Body of pancreas (tissue), 4 donors: ENCODE measurements around the gene LYSMD1. TPM values are rescaled to one million over a fixed set of nuclear protein-coding genes. Genes with fewer than 3 reads are reported as not detected.

Source experiments
- ATAC-seq: fragments of 150-250 bp; one replicate; pipeline ENCODE4 v1.9.1; 2016
- DNase-seq, 4 donors: peaks; one replicate each; pipeline ENCODE4 v3.0.0-alpha.2; 2019
- H3K27ac ChIP-seq, 4 donors: fragments of 200-600 bp; sonication (generic); 1 replicate in 3 of 4; 2 replicates in 1 of 4; pipeline versions ENCODE4 v1.5.1 to v1.6.1; 2016 to 2019; ENCODE audit warnings: mild to moderate bottlenecking in 1 of 4, mixed read lengths in 1 of 4, moderate library complexity in 1 of 4
- H3K27me3 ChIP-seq, 2 donors: fragments of 200-600 bp; sonication (generic); one replicate each; pipeline ENCODE4 v1.6.0; 2016; ENCODE audit warnings: mild to moderate bottlenecking in 1 of 2
- H3K36me3 ChIP-seq, 2 donors: fragments of 200-600 bp; sonication (generic); replicated peaks in 1 of 2; 2 replicates each; pipeline ENCODE4 v1.5.1; 2016; ENCODE audit warnings: low read depth in 2 of 2; ENCODE audit not compliant: insufficient read depth in 1 of 2
- H3K4me1 ChIP-seq: fragments of 200-600 bp; sonication (generic); one replicate; pipeline ENCODE4 v1.6.0; 2016
- H3K4me3 ChIP-seq, 2 donors: fragments of 200-600 bp; sonication (generic); 1 replicate in 1 of 2; 2 replicates in 1 of 2; pipeline ENCODE4 v1.5.1; 2016 to 2019
- H3K9me3 ChIP-seq, 3 donors: fragments of 200-600 bp; sonication (generic); 1 replicate in 2 of 3; 2 replicates in 1 of 3; pipeline ENCODE4 v1.5.1; 2016
- CTCF ChIP-seq, 7 experiments: fragments of 450-650 bp in 4 of 7; fragments of 200-600 bp in 3 of 7; sonication (generic) in 3 of 7; IDR thresholded peaks; one replicate each; pipeline ENCODE4 v1.5.1; 2016 to 2019; ENCODE audit warnings: antibody characterized with exemption in 7 of 7
- POLR2A ChIP-seq, 3 donors: fragments of 450-650 bp; IDR thresholded peaks; one replicate each; pipeline ENCODE4 v1.6.1; 2016; ENCODE audit warnings: antibody characterized with exemption in 3 of 3, mild to moderate bottlenecking in 2 of 3
- WGBS, 2 donors: methylation state at CpG; one replicate each; pipeline ENCODE4 v1.1.5; 2017; 5-methylcytosine and 5-hydroxymethylcytosine counted together
- intact Hi-C: fragments of 100-400 bp; cut with DNase I; formaldehyde crosslinking; loops from one replicate; pipeline ENCODE4 v1.15.1; 2023
- total RNA-seq, 2 donors: library from RNA; depleted of rRNA; stranded (reverse); fragments of >200 nt; gene quantifications; one replicate each; pipeline ENCODE4 v1.1.0, GENCODE V29; 2016

LYSMD1 gene
- total RNA-seq, 2 donors from 2014 or later: 6.7 to 9.6 TPM

- DNase-seq: no peak
- no peak for ATAC-seq
- TF ChIP-seq POLR2A (IDR thresholded peaks at IDR 0.05): no peak
- TF ChIP-seq CTCF (IDR thresholded peaks at IDR 0.05): no peak
- peaks cover 17% of the 10 kb centered on the region for H3K4me1 ChIP-seq
- WGBS, 2 donors: 85 to 87% methylated on average over 12 of the region's 12 CpGs
- no peaks in the 10 kb centered on the region for H3K9me3 ChIP-seq
- no peaks in the 10 kb centered on the region for H3K36me3 ChIP-seq
- intact Hi-C loops: no loop called here
- no peak overlapping the region for H3K27ac ChIP-seq
- peaks cover 0 to 22% of the 10 kb centered on the region in 2 donors for H3K27me3 ChIP-seq
- H3K4me3 ChIP-seq: no peak overlapping the region
These were observed 30.0 kb downstream of the LYSMD1 start for GRCh38 chr1:151135433-151136385.

GRCh38 chr1:151134991-151135390, 30.7 kb downstream of the LYSMD1 start:
- TF ChIP-seq POLR2A (IDR thresholded peaks at IDR 0.05) (no peak), CTCF (IDR thresholded peaks at IDR 0.05) (no peak)
- WGBS, 2 donors: 91 to 95% methylated on average over 3 to 7 of the region's 7 CpGs
- Histone ChIP-seq H3K4me3 (no peak overlapping the region), H3K9me3 (no peaks in the 10 kb centered on the region), H3K27me3 (peaks cover 0 to 23% of the 10 kb centered on the region in 2 donors), H3K36me3 (no peaks in the 10 kb centered on the region), H3K4me1 (peaks cover 17% of the 10 kb centered on the region), H3K27ac (no peak overlapping the region)
- intact Hi-C loops: no loop called here
- no peak for DNase-seq
- ATAC-seq: no peak

- H3K27ac ChIP-seq: no peak overlapping the region
- peaks cover 17% of the 10 kb centered on the region for H3K4me1 ChIP-seq
- intact Hi-C loops: no loop called here
- peak in 1 of 4 donors; percentile 39 for DNase-seq
- peaks cover 0 to 23% of the 10 kb centered on the region in 2 donors for H3K27me3 ChIP-seq
- WGBS, 2 donors: 45 to 59% methylated on average over 3 of the region's 3 CpGs
- no peak for ATAC-seq
- H3K36me3 ChIP-seq: no peaks in the 10 kb centered on the region
- no peaks in the 10 kb centered on the region for H3K9me3 ChIP-seq
- TF ChIP-seq CTCF (IDR thresholded peaks at IDR 0.05) (no peak), POLR2A (IDR thresholded peaks at IDR 0.05) (no peak)
- H3K4me3 ChIP-seq: no peak overlapping the region
These were observed 31.3 kb downstream of the LYSMD1 start for GRCh38 chr1:151134396-151134795.

- intact Hi-C loops: no loop called here
- WGBS, 2 donors: 59 to 68% methylated on average over 19 to 45 of the region's 65 CpGs
- no peaks in the 10 kb centered on the region for H3K36me3 ChIP-seq
- DNase-seq (peak in 1 of 4 donors; percentile 7), ATAC-seq (no peak)
- H3K4me3 ChIP-seq: no peak overlapping the region
- H3K4me1 ChIP-seq: peaks cover 17% of the 10 kb centered on the region
- no peak for TF ChIP-seq CTCF (IDR thresholded peaks at IDR 0.05)
- no peak for TF ChIP-seq POLR2A (IDR thresholded peaks at IDR 0.05)
- no peaks in the 10 kb centered on the region for H3K9me3 ChIP-seq
- H3K27ac ChIP-seq: no peak overlapping the region
- peaks cover 0 to 23% of the 10 kb centered on the region in 2 donors for H3K27me3 ChIP-seq
These were observed 32.5 kb downstream of the LYSMD1 start for GRCh38 chr1:151133018-151133806.
